Stimulated activated CD8-positive, alpha-beta memory T cell treated with anti-CD3 and anti-CD28 coated beads, Interleukin-7, amount 100 ng/mL, for 1 hour (primary cell): ENCODE measurements around the gene MOCS2.
"Not testable (repeated sequence)": the region's sequence is repeated elsewhere in the genome, so short reads cannot be mapped to it uniquely, and the experiment has no call there.

Source experiments
- DNase-seq, 2 donors: peaks; one replicate each; pipeline ENCODE4 v3.0.0-alpha.2; 2020; ENCODE audit warnings: low read depth in 2 of 2

The MOCS2 gene

GRCh38 chr5:53109443-53110127 lies at the start of gene MOCS2:
Gene MOCS2, minus strand, starts transcription at chr5:53109757. Its CDS starts 2,583 bp downstream, at chr5:53107174.
- DNase-seq = peak; percentile 68 to 81

GRCh38 chr5:53151713-53152458 lies 42.3 kb upstream of the MOCS2 start:
- DNase-seq = no peak

GRCh38 chr5:53133020-53133419 lies 23.5 kb upstream of the MOCS2 start:
- DNase-seq = no peak

- no peak for DNase-seq
These were observed 20.7 kb upstream of the MOCS2 start for GRCh38 chr5:53130266-53130665.

- DNase-seq = no peak
These were observed 18.9 kb upstream of the MOCS2 start for GRCh38 chr5:53128481-53128880.

- DNase-seq = no peak
These were observed 17.6 kb upstream of the MOCS2 start for GRCh38 chr5:53127107-53127506.

GRCh38 chr5:53126521-53126920 lies 17.0 kb upstream of the MOCS2 start:
- no peak for DNase-seq

- no peak for DNase-seq
These were observed 14.1 kb upstream of the MOCS2 start for GRCh38 chr5:53123702-53124101.

- no peak for DNase-seq
These were observed 10.6 kb upstream of the MOCS2 start for GRCh38 chr5:53120165-53120564.

- DNase-seq = no peak
These were observed 9.3 kb upstream of the MOCS2 start for GRCh38 chr5:53118879-53119278.

- no peak for DNase-seq
These were observed 7.0 kb upstream of the MOCS2 start for GRCh38 chr5:53116597-53116996.

GRCh38 chr5:53114988-53115387 lies 5.4 kb upstream of the MOCS2 start:
- DNase-seq = no peak

GRCh38 chr5:53113947-53114346 lies 4.4 kb upstream of the MOCS2 start:
- DNase-seq = no peak

GRCh38 chr5:53112909-53113308 lies 3.4 kb upstream of the MOCS2 start:
- no peak for DNase-seq

GRCh38 chr5:53112307-53112706 lies 2.8 kb upstream of the MOCS2 start:
- DNase-seq = not testable (repeated sequence)

GRCh38 chr5:53111139-53111538 lies 1.6 kb upstream of the MOCS2 start:
- DNase-seq = no peak

- DNase-seq = no peak
These were observed 599 bp upstream of the MOCS2 start for GRCh38 chr5:53110156-53110555.

- no peak for DNase-seq
These were observed 508 bp downstream of the MOCS2 start for GRCh38 chr5:53109056-53109442.

GRCh38 chr5:53105611-53106300 lies 3.8 kb downstream of the MOCS2 start:
- no peak for DNase-seq

- no peak for DNase-seq
These were observed 9.0 kb downstream of the MOCS2 start for GRCh38 chr5:53100606-53101005.

- no peak for DNase-seq
These were observed 10.0 kb downstream of the MOCS2 start for GRCh38 chr5:53099546-53099945.

- DNase-seq = peak; percentile 37 to 48
These were observed 13.5 kb downstream of the MOCS2 start for GRCh38 chr5:53095931-53096525.
